Natural killer cell (primary cell): ENCODE results near the gene RBMS3. TPM values are rescaled to one million over a fixed set of nuclear protein-coding genes. Genes with fewer than 3 reads are reported as not detected.

Source experiments
- ATAC-seq, 3 donors: fragments of 150-1000 bp in 2 of 3; fragments of 200-7000 bp in 1 of 3; cut with Tn5 transposase; 1 replicate in 1 of 3; 2 replicates in 2 of 3; pipeline ENCODE4 v1.10.0; 2021; ENCODE audit warnings: mild to moderate bottlenecking in 2 of 3, moderate library complexity in 2 of 3
- DNase-seq, 2 donors: peaks; one replicate each; pipeline versions ENCODE4 v3.0.0 to v3.0.0-alpha.2; 2013 to 2021; ENCODE audit warnings: mixed read lengths in 1 of 2
- H3K27ac ChIP-seq: one replicate; pipeline ENCODE4 v1.5.1; 2013; ENCODE audit warnings: mild to moderate bottlenecking, low read length
- H3K27me3 ChIP-seq: one replicate; pipeline ENCODE4 v1.6.1; 2013; ENCODE audit warnings: low read length; ENCODE audit not compliant: control insufficient read depth, insufficient read depth
- H3K36me3 ChIP-seq: one replicate; pipeline ENCODE4 v1.6.1; 2013; ENCODE audit warnings: low read length; ENCODE audit not compliant: control insufficient read depth, insufficient read depth
- H3K4me1 ChIP-seq: one replicate; pipeline ENCODE4 v1.6.1; 2013; ENCODE audit warnings: low read length; ENCODE audit not compliant: control insufficient read depth, insufficient read depth
- H3K4me3 ChIP-seq: one replicate; pipeline ENCODE4 v1.5.1; 2013; ENCODE audit warnings: low read length
- H3K9me3 ChIP-seq: one replicate; pipeline ENCODE4 v1.6.1; 2013; ENCODE audit warnings: low read length; ENCODE audit not compliant: control insufficient read depth, insufficient read depth
- H3K27ac Mint-ChIP-seq, 2 donors: one replicate each; pipeline ENCODE4 v1.8.0; 2022; ENCODE audit warnings: mild to moderate bottlenecking in 2 of 2, mixed read lengths in 2 of 2, moderate library complexity in 1 of 2
- H3K27me3 Mint-ChIP-seq, 2 donors: one replicate each; pipeline ENCODE4 v1.8.0; 2022; ENCODE audit warnings: low read depth in 2 of 2, mixed read lengths in 2 of 2
- H3K36me3 Mint-ChIP-seq: one replicate; pipeline ENCODE4 v1.8.0; 2022; ENCODE audit warnings: mixed read lengths
- H3K4me1 Mint-ChIP-seq, 2 donors: one replicate each; pipeline ENCODE4 v1.8.0; 2022; ENCODE audit warnings: mixed read lengths in 2 of 2
- H3K4me3 Mint-ChIP-seq: one replicate; pipeline ENCODE4 v1.8.0; 2022; ENCODE audit warnings: mild to moderate bottlenecking, moderate library complexity, mixed read lengths
- H3K9me3 Mint-ChIP-seq, 2 donors: one replicate each; pipeline ENCODE4 v1.8.0; 2022; ENCODE audit warnings: mixed read lengths in 2 of 2
- CTCF ChIP-seq: fragments of 200-600 bp; IDR thresholded peaks from one replicate; pipeline ENCODE4 v1.8.0; 2022; ENCODE audit warnings: antibody characterized with exemption
- WGBS: methylation state at CpG from one replicate; pipeline ENCODE4 v1.1.7; 2013; ENCODE audit warnings: missing lambda C conversion rate; ENCODE audit not compliant: insufficient coverage; 5-methylcytosine and 5-hydroxymethylcytosine counted together
- intact Hi-C: fragments of 100-400 bp; cut with micrococcal nuclease; formaldehyde crosslinking; loops from one replicate; pipeline ENCODE4 v1.14.2; 2022
- total RNA-seq, 4 donors: library from RNA; stranded (reverse); fragments of 120-200 nt in 1 of 4; gene quantifications; one replicate each; pipeline versions ENCODE4 v1.2.3 to v1.2.4, GENCODE V29; 2013 to 2022

RBMS3 gene
- total RNA-seq, 3 donors from 2014 or later (not counting 1 experiment from before 2014, with no cell fraction given): 0.16 TPM; not detected in 2

GRCh38 chr3:29384640-29385039 lies 103.8 kb downstream of the RBMS3 start:
- Histone ChIP-seq H3K36me3 (no peaks in the 10 kb centered on the region), H3K9me3 (no peaks in the 10 kb centered on the region), H3K4me3 (no peak overlapping the region), H3K4me1 (no peaks in the 10 kb centered on the region), H3K27me3 (no peaks in the 10 kb centered on the region), H3K27ac (no peak overlapping the region)
- TF ChIP-seq CTCF: no peak
- 65% methylated on average over 6 of the region's 6 CpGs for WGBS
- H3K4me3 Mint-ChIP-seq: no peak overlapping the region
- ATAC-seq (no peak), DNase-seq (no peak)
- no peak overlapping the region for H3K27ac Mint-ChIP-seq
- H3K27me3 Mint-ChIP-seq: no peaks in the 10 kb centered on the region
- no peaks in the 10 kb centered on the region for H3K36me3 Mint-ChIP-seq
- no peaks in the 10 kb centered on the region for H3K4me1 Mint-ChIP-seq
- intact Hi-C loops: no loop called here
- peaks cover 14 to 17% of the 10 kb centered on the region in 2 donors for H3K9me3 Mint-ChIP-seq

GRCh38 chr3:29385046-29385830 lies 104.4 kb downstream of the RBMS3 start:
- Histone ChIP-seq H3K9me3 (no peaks in the 10 kb centered on the region), H3K4me1 (no peaks in the 10 kb centered on the region), H3K27me3 (no peaks in the 10 kb centered on the region), H3K27ac (no peak overlapping the region), H3K36me3 (no peaks in the 10 kb centered on the region), H3K4me3 (no peak overlapping the region)
- Mint-ChIP-seq H3K36me3 (no peaks in the 10 kb centered on the region), H3K4me3 (no peak overlapping the region), H3K9me3 (peaks cover 14 to 17% of the 10 kb centered on the region in 2 donors), H3K27ac (no peak overlapping the region), H3K27me3 (no peaks in the 10 kb centered on the region), H3K4me1 (no peaks in the 10 kb centered on the region)
- WGBS: 87% methylated on average over 5 of the region's 5 CpGs
- no peak for ATAC-seq
- DNase-seq: no peak
- no peak for TF ChIP-seq CTCF
- intact Hi-C loops: no loop called here

- Histone ChIP-seq H3K4me3 (no peak overlapping the region), H3K36me3 (no peaks in the 10 kb centered on the region), H3K9me3 (no peaks in the 10 kb centered on the region), H3K27me3 (no peaks in the 10 kb centered on the region), H3K27ac (no peak overlapping the region), H3K4me1 (no peaks in the 10 kb centered on the region)
- Mint-ChIP-seq H3K9me3 (peaks cover 18 to 25% of the 10 kb centered on the region in 2 donors), H3K4me1 (no peaks in the 10 kb centered on the region), H3K36me3 (peaks cover 5% of the 10 kb centered on the region), H3K27me3 (no peaks in the 10 kb centered on the region), H3K4me3 (no peak overlapping the region), H3K27ac (no peak overlapping the region)
- no peak for DNase-seq
- intact Hi-C loops: no loop called here
- no peak for TF ChIP-seq CTCF
- WGBS: 81% methylated on average over 2 of the region's 2 CpGs
- no peak for ATAC-seq
Measured at GRCh38 chr3:29389362-29389761, 108.5 kb downstream of the RBMS3 start.
